ENCODE results near the gene SON. TPM values are rescaled to one million over a fixed set of nuclear protein-coding genes. Genes with fewer than 3 reads are reported as not detected.

The SON gene
- total and polyA plus RNA-seq, 2 of the 13 experiments (the other 11 are each of a cell fraction or from before 2014, with no cell fraction given), result 61.3 to 78.3 TPM

DNA sequence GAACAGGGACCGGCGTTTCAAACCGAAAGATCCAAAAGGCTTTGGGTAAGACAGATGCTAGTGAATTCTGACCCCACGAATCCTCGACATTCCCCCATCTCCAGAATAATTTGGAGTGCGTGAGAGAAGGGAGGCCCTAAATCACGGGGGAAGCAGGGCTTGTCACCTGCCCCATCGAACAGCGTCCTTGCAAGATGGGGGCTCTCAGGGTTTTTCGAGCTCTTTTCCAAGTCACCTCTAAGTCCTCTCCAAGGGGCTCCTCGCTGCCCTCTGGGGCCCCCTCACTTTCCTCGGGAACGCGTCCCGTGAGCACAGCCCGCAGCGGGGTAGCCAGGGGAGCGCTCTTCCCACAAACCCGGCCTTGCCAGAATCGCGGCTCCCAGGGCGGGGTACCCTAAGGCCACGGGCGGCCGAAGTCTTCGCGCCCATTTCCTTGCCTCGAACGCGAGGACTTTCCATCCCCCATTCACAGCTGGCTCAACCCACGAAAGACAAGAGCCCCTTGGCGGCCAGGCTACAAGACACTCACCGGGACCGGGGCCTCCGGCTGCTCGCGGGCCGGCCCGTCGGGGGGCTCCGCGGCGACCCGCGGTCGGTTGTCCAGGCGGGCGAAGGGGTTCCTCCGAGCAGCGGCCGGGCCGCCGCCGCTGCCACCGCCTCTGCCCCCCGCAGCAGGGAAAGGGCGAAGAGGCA, 45.1 kb downstream of the SON start:
- H3K9me3 ChIP-seq (ENCODE audit: low read length), result no peaks in the 10 kb centered on the region
- H3K36me3 ChIP-seq (replicated peaks in 1 of 2; ENCODE audit: control insufficient read depth in 1 of 2, insufficient read depth in 2 of 2, low read length in 2 of 2), result peaks cover 0 to 15% of the 10 kb centered on the region in 2 experiments; a peak in 1 of 5 replicates
- DNase-seq (ENCODE audit: low spot score) (no peak), ATAC-seq (peak; percentile 26), FAIRE-seq (no peak)
- H4K20me1 ChIP-seq (ENCODE audit: insufficient read depth, low read length), result no peaks in the 10 kb centered on the region
- H2AFZ ChIP-seq (ENCODE audit: low read length), result no peak overlapping the region
- intact Hi-C loops (cut with micrococcal nuclease; ENCODE audit: unreplicated experiment), result loop anchor here (5.0 kb wide), 1 partner anchor 46 kb away; the partner anchor contains the start of genes GART and SON
- peak overlapping the region; percentile 94 for H3K4me2 ChIP-seq (ENCODE audit: low read depth, low read length)
- ChIA-PET POLR2A (interaction anchor here (0.6 to 2.0 kb wide), 20 partner anchors 8 to 860 kb away, joined by 3 to 19 read pairs (median 5); partner anchors contain the start of genes DNAJC28, GART, SON and SYNJ1), CTCF (ENCODE audit: low intra/inter-chr PET ratio, low total read pairs) (no interaction called here)
- 0% methylated on average over 18 of the region's 57 CpGs for WGBS (ENCODE audit: low lambda C conversion rate)
- H3K27ac ChIP-seq (ENCODE audit: extremely low read length, insufficient read depth, low read length), result peak overlapping the region; percentile 86
- BruUV-seq (replicated peaks), result TSS peak; percentile 51
- in situ Hi-C loops (cut with HindIII; ENCODE audit: extremely low pct_ligation_motif_present, low pct_unique_long_range_greater_than_20kb), result no loop called here
- peaks cover 38% of the 10 kb centered on the region for H3K79me2 ChIP-seq (ENCODE audit: insufficient read depth, low read length)
- H3K27me3 ChIP-seq (ENCODE audit: control insufficient read depth in 1 of 2, insufficient read depth in 2 of 2, low read length in 2 of 2), result no peaks in the 10 kb centered on the region; a peak in 1 of 5 replicates
- peak overlapping the region; percentile 96 to 97 (median 97) for H3K4me3 ChIP-seq (replicated peaks in 1 of 3; ENCODE audit: insufficient read depth in 1 of 3, low read depth in 2 of 3, low read length in 3 of 3)
- H3K4me1 ChIP-seq (ENCODE audit: insufficient read depth, low read length), result peaks cover 35% of the 10 kb centered on the region
- peak overlapping the region; percentile 98 for H3K9ac ChIP-seq (ENCODE audit: insufficient read depth, low read depth, low read length)
- peak; percentile 42; the same call in 1 of the 2 replicates for TF ChIP-seq ARNTL (CRISPR knock-in tag; IDR thresholded peaks at IDR 0.05)
- TF ChIP-seq ZBTB40 (IDR thresholded peaks at IDR 0.05), result no peak
- 0 out of 2 replicates have a peak, but pooled peaks have one; percentile 4 for TF ChIP-seq ZBTB40 (CRISPR knock-in tag; IDR thresholded peaks at IDR 0.05)
- no peak for TF ChIP-seq YEATS4 (CRISPR knock-in tag; IDR thresholded peaks at IDR 0.05; ENCODE audit: borderline replicate concordance)
- no peak for TF ChIP-seq ZBTB20 (CRISPR knock-in tag; IDR thresholded peaks at IDR 0.05; ENCODE audit: borderline replicate concordance, low read depth)
- TF ChIP-seq ZFY (CRISPR knock-in tag; IDR thresholded peaks at IDR 0.05), result peak; percentile 8; the same call in 1 of the 2 replicates
- no peak for TF ChIP-seq ZFYVE20 (CRISPR knock-in tag; IDR thresholded peaks at IDR 0.05; ENCODE audit: borderline replicate concordance, low read depth)
- TF ChIP-seq ZNF180 (CRISPR knock-in tag; IDR thresholded peaks at IDR 0.05; ENCODE audit: borderline replicate concordance, low read depth), result no peak
- TF ChIP-seq, protein P1, sequence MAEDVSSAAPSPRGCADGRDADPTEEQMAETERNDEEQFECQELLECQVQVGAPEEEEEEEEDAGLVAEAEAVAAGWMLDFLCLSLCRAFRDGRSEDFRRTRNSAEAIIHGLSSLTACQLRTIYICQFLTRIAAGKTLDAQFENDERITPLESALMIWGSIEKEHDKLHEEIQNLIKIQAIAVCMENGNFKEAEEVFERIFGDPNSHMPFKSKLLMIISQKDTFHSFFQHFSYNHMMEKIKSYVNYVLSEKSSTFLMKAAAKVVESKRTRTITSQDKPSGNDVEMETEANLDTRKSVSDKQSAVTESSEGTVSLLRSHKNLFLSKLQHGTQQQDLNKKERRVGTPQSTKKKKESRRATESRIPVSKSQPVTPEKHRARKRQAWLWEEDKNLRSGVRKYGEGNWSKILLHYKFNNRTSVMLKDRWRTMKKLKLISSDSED (CRISPR knock-in tag; IDR thresholded peaks at IDR 0.05), result no peak
- no peak for TF ChIP-seq HNRNPL (IDR thresholded peaks at IDR 0.05; ENCODE audit: low read depth, low read length)
- 0 out of 2 replicates have a peak, but pooled peaks have one; percentile 54 for TF ChIP-seq ZBTB8A (CRISPR knock-in tag; IDR thresholded peaks at IDR 0.05; ENCODE audit: borderline replicate concordance, low read depth)

Measured in HepG2 (cell line).